ENCODE data around the gene RXFP2.
A peak's percentile ranks its signal among the peaks of the same experiment; 100 is the strongest.

The RXFP2 gene

GRCh38 chr13:31739226-31739625, at the start of gene RXFP2:
TSS of gene RXFP2 (plus strand) at chr13:31739526. CDS start at chr13:31739613, 87 bp downstream.
- no peak for DNase-seq (ENCODE audit: low read depth)

- DNase-seq (ENCODE audit: low read depth): no peak
These were observed 42.0 kb upstream of the RXFP2 start for GRCh38 chr13:31697290-31697689.

GRCh38 chr13:31699650-31700049, 39.7 kb upstream of the RXFP2 start:
- no peak for DNase-seq (ENCODE audit: low read depth)

- no peak for DNase-seq (ENCODE audit: low read depth)
These were observed 35.5 kb upstream of the RXFP2 start for GRCh38 chr13:31703780-31704179.

GRCh38 chr13:31706105-31706504, 33.2 kb upstream of the RXFP2 start:
- DNase-seq (ENCODE audit: low read depth): no peak

- no peak for DNase-seq (ENCODE audit: low read depth)
These were observed 21.7 kb upstream of the RXFP2 start for GRCh38 chr13:31717583-31717982.

- DNase-seq (ENCODE audit: low read depth): no peak
These were observed 20.1 kb upstream of the RXFP2 start for GRCh38 chr13:31719214-31719613.

GRCh38 chr13:31722673-31723072, 16.7 kb upstream of the RXFP2 start:
- DNase-seq (ENCODE audit: low read depth): no peak

- no peak for DNase-seq (ENCODE audit: low read depth)
These were observed 13.5 kb upstream of the RXFP2 start for GRCh38 chr13:31725841-31726240.

- no peak for DNase-seq (ENCODE audit: low read depth)
These were observed 7.4 kb upstream of the RXFP2 start for GRCh38 chr13:31731921-31732320.

GRCh38 chr13:31733066-31733465, 6.3 kb upstream of the RXFP2 start:
- DNase-seq (ENCODE audit: low read depth): no peak

- DNase-seq (ENCODE audit: low read depth): no peak
These were observed 5.7 kb upstream of the RXFP2 start for GRCh38 chr13:31733647-31734046.

- DNase-seq (ENCODE audit: low read depth): peak; percentile 54
These were observed 2.9 kb downstream of the RXFP2 start for GRCh38 chr13:31742097-31742734.

- no peak for DNase-seq (ENCODE audit: low read depth)
These were observed 8.0 kb downstream of the RXFP2 start for GRCh38 chr13:31747291-31747690.

GRCh38 chr13:31747966-31748365, 8.6 kb downstream of the RXFP2 start:
- no peak for DNase-seq (ENCODE audit: low read depth)

GRCh38 chr13:31749929-31750328, 10.6 kb downstream of the RXFP2 start:
- peak; percentile 91 for DNase-seq (ENCODE audit: low read depth)

GRCh38 chr13:31755211-31755610, 15.9 kb downstream of the RXFP2 start:
- no peak for DNase-seq (ENCODE audit: low read depth)

- DNase-seq (ENCODE audit: low read depth): peak; percentile 78
These were observed 16.5 kb downstream of the RXFP2 start for GRCh38 chr13:31755803-31756212.

- peak; percentile 83 for DNase-seq (ENCODE audit: low read depth)
These were observed 17.0 kb downstream of the RXFP2 start for GRCh38 chr13:31756346-31756745.

- DNase-seq (ENCODE audit: low read depth): no peak
These were observed 22.6 kb downstream of the RXFP2 start for GRCh38 chr13:31761951-31762350.

- DNase-seq (ENCODE audit: low read depth): no peak
These were observed 25.2 kb downstream of the RXFP2 start for GRCh38 chr13:31764556-31764955.

- DNase-seq (ENCODE audit: low read depth): peak; percentile 59
These were observed 25.9 kb downstream of the RXFP2 start for GRCh38 chr13:31765138-31765785.

GRCh38 chr13:31767175-31767900, 28.0 kb downstream of the RXFP2 start:
- DNase-seq (ENCODE audit: low read depth): peak; percentile 68

All from GM04504 (cell line).